Neural cell (in vitro differentiated cells): ENCODE data around the gene LEUTX. TPM values are rescaled to one million over a fixed set of nuclear protein-coding genes. Genes with fewer than 3 reads are reported as not detected.

Source experiments
- H2AFZ ChIP-seq: fragments of 200-600, 300-800 bp; sonication (generic), shearing (Covaris generic); 2 replicates; pipeline ENCODE4 v1.6.0; 2014; ENCODE audit warnings: low read depth, mild to moderate bottlenecking, antibody characterized with exemption, low read length, moderate library complexity
- H3F3A ChIP-seq: fragments of 200-600 bp; shearing (Covaris generic); 2 replicates; pipeline ENCODE4 v1.6.1; 2016; ENCODE audit warnings: mild to moderate bottlenecking, moderate library complexity, mixed read lengths, antibody characterized with exemption, low read length; ENCODE audit not compliant: insufficient read depth, poor library complexity, severe bottlenecking
- H3K27ac ChIP-seq: fragments of 200-600, 300-800 bp; sonication (generic), shearing (Covaris generic); 2 replicates; pipeline ENCODE4 v1.5.1; 2014; ENCODE audit warnings: mild to moderate bottlenecking, low read length, moderate library complexity
- H3K27me3 ChIP-seq: fragments of 300-800, 200-600 bp; sonication (generic), shearing (Covaris generic); 2 replicates; pipeline ENCODE4 v1.6.0; 2014; ENCODE audit warnings: mild to moderate bottlenecking, low read depth, low read length, moderate library complexity; ENCODE audit not compliant: insufficient read depth
- H3K36me3 ChIP-seq: fragments of 300-800, 200-600 bp; sonication (generic), shearing (Covaris generic); 2 replicates; pipeline ENCODE4 v1.5.1; 2014; ENCODE audit warnings: mild to moderate bottlenecking, antibody characterized with exemption, low read length, moderate library complexity; ENCODE audit not compliant: insufficient read depth
- H3K4me2 ChIP-seq: fragments of 300-800, 200-600 bp; sonication (generic), shearing (Covaris generic); 2 replicates; pipeline ENCODE4 v1.6.0; 2014; ENCODE audit warnings: mild to moderate bottlenecking, low read length
- H3K4me3 ChIP-seq: fragments of 300-800, 200-600 bp; sonication (generic), shearing (Covaris generic); 2 replicates; pipeline ENCODE4 v1.5.1; 2014; ENCODE audit warnings: mild to moderate bottlenecking, low read length, moderate library complexity
- H3K79me2 ChIP-seq: fragments of 200-600 bp; shearing (Covaris generic); replicated peaks from 2 replicates; pipeline ENCODE4 v1.6.0; 2014; ENCODE audit warnings: mild to moderate bottlenecking, low read length, moderate library complexity; ENCODE audit not compliant: insufficient read depth
- H3K9ac ChIP-seq: fragments of 300-800, 200-600 bp; sonication (generic), shearing (Covaris generic); 2 replicates; pipeline ENCODE4 v1.6.1; 2016; ENCODE audit warnings: mild to moderate bottlenecking, low read length, mixed read lengths
- H3K9me2 ChIP-seq: fragments of 200-600 bp; shearing (Covaris generic); 2 replicates; pipeline ENCODE4 v1.6.1; 2016; ENCODE audit warnings: mild to moderate bottlenecking, low read length, mixed read lengths; ENCODE audit not compliant: insufficient read depth
- H3K9me3 ChIP-seq: fragments of 200-600, 300-800 bp; sonication (generic), shearing (Covaris generic); 2 replicates; pipeline ENCODE4 v1.6.1; 2016; ENCODE audit warnings: mild to moderate bottlenecking, mixed run types, low read length, moderate library complexity, mixed read lengths
- H4K20me1 ChIP-seq: fragments of 200-600 bp; shearing (Covaris generic); 2 replicates; pipeline ENCODE4 v1.6.1; 2016; ENCODE audit warnings: mild to moderate bottlenecking, mixed run types; ENCODE audit not compliant: insufficient read depth
- CTCF ChIP-seq: fragments of 450-650 bp; IDR thresholded peaks from 2 replicates; pipeline ENCODE4 v1.5.1; 2014; ENCODE audit warnings: antibody characterized with exemption, mild to moderate bottlenecking, moderate library complexity; ENCODE audit not compliant: poor library complexity, severe bottlenecking
- EP300 ChIP-seq: fragments of 450-650 bp; conservative IDR thresholded peaks from 2 replicates; pipeline ENCODE4 v1.6.1; 2014; ENCODE audit warnings: antibody characterized with exemption, mild to moderate bottlenecking, moderate library complexity; ENCODE audit not compliant: poor library complexity, severe bottlenecking
- EZH2 ChIP-seq: fragments of 200-600, 300-800 bp; shearing (Covaris generic), sonication (generic); IDR thresholded peaks from 2 replicates; pipeline ENCODE4 v1.6.1; 2014; ENCODE audit warnings: antibody characterized with exemption, low read length, borderline replicate concordance, mild to moderate bottlenecking; ENCODE audit not compliant: insufficient read depth, poor library complexity, severe bottlenecking
- MXI1 ChIP-seq: fragments of 450-650 bp; conservative IDR thresholded peaks from 2 replicates; pipeline ENCODE4 v1.6.1; 2014; ENCODE audit warnings: antibody characterized with exemption, mild to moderate bottlenecking; ENCODE audit not compliant: poor library complexity, severe bottlenecking
- POLR2AphosphoS5 ChIP-seq: IDR thresholded peaks from 2 replicates; pipeline ENCODE4 v1.6.1; 2012
- RAD21 ChIP-seq: fragments of 450-650 bp; conservative IDR thresholded peaks from 2 replicates; pipeline ENCODE4 v1.6.1; 2014; ENCODE audit warnings: antibody characterized with exemption, mild to moderate bottlenecking, moderate library complexity
- SMC3 ChIP-seq: fragments of 450-650 bp; conservative IDR thresholded peaks from 2 replicates; pipeline ENCODE4 v1.6.1; 2014; ENCODE audit warnings: antibody characterized with exemption, mild to moderate bottlenecking, moderate library complexity; ENCODE audit not compliant: poor library complexity
- TAF1 ChIP-seq: IDR thresholded peaks from 2 replicates; pipeline ENCODE4 v1.6.1; 2012; ENCODE audit warnings: low read depth
- polyA plus RNA-seq: library from polyadenylated mRNA; depleted of rRNA; stranded (reverse); fragments of >200 nt; gene quantifications from 2 replicates; pipeline ENCODE4 v1.2.3, GENCODE V29; 2014
- TF ChIP-seq, protein P1 (sequence below): IDR thresholded peaks from 2 replicates; pipeline ENCODE4 v1.6.1; 2012; ENCODE audit warnings: borderline replicate concordance

Gene LEUTX
- polyA plus RNA-seq, 1 donor from 2014 or later = not detected

GRCh38 chr19:39740395-39740794, 38.3 kb upstream of the LEUTX start:
- Histone ChIP-seq H3K9me3 (no peaks in the 10 kb centered on the region), H3K4me3 (no peak overlapping the region), H4K20me1 (no peaks in the 10 kb centered on the region), H3K36me3 (no peaks in the 10 kb centered on the region), H3K9me2 (no peaks in the 10 kb centered on the region), H3K4me2 (no peak overlapping the region), H3K79me2 (no peaks in the 10 kb centered on the region), H2AFZ (no peak overlapping the region), H3K9ac (no peak overlapping the region), H3F3A (no peaks in the 10 kb centered on the region), H3K27ac (peak overlapping the region; percentile 32), H3K27me3 (no peaks in the 10 kb centered on the region)
- no peak for TF ChIP-seq EP300
- no peak for TF ChIP-seq RAD21
- no peak for TF ChIP-seq TAF1
- no peak for TF ChIP-seq POLR2AphosphoS5
- TF ChIP-seq EZH2 = no peak
- no peak for TF ChIP-seq SMC3
- TF ChIP-seq, protein P1, sequence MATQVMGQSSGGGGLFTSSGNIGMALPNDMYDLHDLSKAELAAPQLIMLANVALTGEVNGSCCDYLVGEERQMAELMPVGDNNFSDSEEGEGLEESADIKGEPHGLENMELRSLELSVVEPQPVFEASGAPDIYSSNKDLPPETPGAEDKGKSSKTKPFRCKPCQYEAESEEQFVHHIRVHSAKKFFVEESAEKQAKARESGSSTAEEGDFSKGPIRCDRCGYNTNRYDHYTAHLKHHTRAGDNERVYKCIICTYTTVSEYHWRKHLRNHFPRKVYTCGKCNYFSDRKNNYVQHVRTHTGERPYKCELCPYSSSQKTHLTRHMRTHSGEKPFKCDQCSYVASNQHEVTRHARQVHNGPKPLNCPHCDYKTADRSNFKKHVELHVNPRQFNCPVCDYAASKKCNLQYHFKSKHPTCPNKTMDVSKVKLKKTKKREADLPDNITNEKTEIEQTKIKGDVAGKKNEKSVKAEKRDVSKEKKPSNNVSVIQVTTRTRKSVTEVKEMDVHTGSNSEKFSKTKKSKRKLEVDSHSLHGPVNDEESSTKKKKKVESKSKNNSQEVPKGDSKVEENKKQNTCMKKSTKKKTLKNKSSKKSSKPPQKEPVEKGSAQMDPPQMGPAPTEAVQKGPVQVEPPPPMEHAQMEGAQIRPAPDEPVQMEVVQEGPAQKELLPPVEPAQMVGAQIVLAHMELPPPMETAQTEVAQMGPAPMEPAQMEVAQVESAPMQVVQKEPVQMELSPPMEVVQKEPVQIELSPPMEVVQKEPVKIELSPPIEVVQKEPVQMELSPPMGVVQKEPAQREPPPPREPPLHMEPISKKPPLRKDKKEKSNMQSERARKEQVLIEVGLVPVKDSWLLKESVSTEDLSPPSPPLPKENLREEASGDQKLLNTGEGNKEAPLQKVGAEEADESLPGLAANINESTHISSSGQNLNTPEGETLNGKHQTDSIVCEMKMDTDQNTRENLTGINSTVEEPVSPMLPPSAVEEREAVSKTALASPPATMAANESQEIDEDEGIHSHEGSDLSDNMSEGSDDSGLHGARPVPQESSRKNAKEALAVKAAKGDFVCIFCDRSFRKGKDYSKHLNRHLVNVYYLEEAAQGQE = no peak
- TF ChIP-seq CTCF = no peak
- no peak for TF ChIP-seq MXI1

DNA sequence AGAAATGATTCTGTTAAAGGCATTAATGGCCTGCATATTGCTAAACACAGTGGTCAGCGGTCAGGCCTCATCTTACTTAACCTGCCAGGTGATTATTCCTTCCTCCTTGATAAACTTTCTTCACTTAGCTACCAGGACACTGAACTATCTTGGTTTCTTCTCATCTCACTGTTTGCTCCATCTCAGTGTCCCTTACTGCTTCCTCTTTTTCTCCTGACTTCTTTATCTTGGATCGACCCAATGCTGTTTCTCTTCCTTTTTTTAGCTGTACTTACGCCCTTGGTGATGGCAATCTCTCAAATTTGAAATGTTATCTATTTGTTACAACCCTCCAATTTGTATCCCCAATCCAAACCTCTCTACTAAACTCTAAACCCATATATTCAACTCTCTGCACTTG, 33.0 kb upstream of the LEUTX start:
- TF ChIP-seq TAF1 (no peak), RAD21 (no peak), EP300 (no peak), EZH2 (no peak), MXI1 (no peak), CTCF (no peak), SMC3 (no peak), POLR2AphosphoS5 (no peak)
- TF ChIP-seq, protein P1 = no peak
- no peaks in the 10 kb centered on the region for H3K9me3 ChIP-seq
- no peaks in the 10 kb centered on the region for H4K20me1 ChIP-seq
- no peaks in the 10 kb centered on the region for H3K36me3 ChIP-seq
- H3K9ac ChIP-seq = no peak overlapping the region
- no peak overlapping the region for H2AFZ ChIP-seq
- H3K9me2 ChIP-seq = no peaks in the 10 kb centered on the region
- H3K4me3 ChIP-seq = no peak overlapping the region
- H3K4me2 ChIP-seq = no peak overlapping the region
- H3K27ac ChIP-seq = no peak overlapping the region
- H3K27me3 ChIP-seq = no peaks in the 10 kb centered on the region
- no peaks in the 10 kb centered on the region for H3F3A ChIP-seq
- H3K79me2 ChIP-seq = no peaks in the 10 kb centered on the region
